KMS-11 (cell line): ENCODE results near the gene FGF10.

Experiments
- H2AFZ ChIP-seq: fragments of 200-600 bp; sonication (generic); 2 replicates; pipeline ENCODE4 v1.6.1; 2016; ENCODE audit warnings: antibody characterized with exemption, mixed run types, low read depth
- H3K27ac ChIP-seq: fragments of 200-600 bp; sonication (generic); 2 replicates; pipeline ENCODE4 v1.6.1; 2016; ENCODE audit warnings: mild to moderate bottlenecking, mixed run types
- H3K27me3 ChIP-seq: fragments of 200-600 bp; sonication (generic); 2 replicates; pipeline ENCODE4 v1.6.1; 2017; ENCODE audit warnings: mild to moderate bottlenecking, low read depth, mixed run types, moderate library complexity; ENCODE audit not compliant: insufficient read depth
- H3K36me3 ChIP-seq: fragments of 200-600 bp; sonication (generic); 2 replicates; pipeline ENCODE4 v1.6.1; 2017; ENCODE audit warnings: mild to moderate bottlenecking, mixed run types; ENCODE audit not compliant: insufficient read depth
- H3K4me1 ChIP-seq: fragments of 200-600 bp; sonication (generic); 2 replicates; pipeline ENCODE4 v1.6.1; 2016; ENCODE audit warnings: mild to moderate bottlenecking, low read depth, mixed run types; ENCODE audit not compliant: poor library complexity, severe bottlenecking
- H3K4me2 ChIP-seq: fragments of 200-600 bp; sonication (generic); 2 replicates; pipeline ENCODE4 v1.7.0; 2016; ENCODE audit warnings: mild to moderate bottlenecking, mixed run types
- H3K4me3 ChIP-seq: fragments of 200-600 bp; sonication (generic); IDR thresholded peaks from 2 replicates; pipeline ENCODE4 v1.6.1; 2017; ENCODE audit warnings: low read depth, low read length, mixed read lengths; ENCODE audit not compliant: insufficient read depth
- H3K79me2 ChIP-seq: fragments of 200-600 bp; sonication (generic); 2 replicates; pipeline ENCODE4 v1.6.1; 2016; ENCODE audit warnings: low read depth, mixed run types; ENCODE audit not compliant: insufficient read depth
- H3K9ac ChIP-seq: fragments of 200-600 bp; sonication (generic); 2 replicates; pipeline ENCODE4 v1.6.1; 2016; ENCODE audit warnings: mild to moderate bottlenecking, mixed run types
- H4K20me1 ChIP-seq: fragments of 200-600 bp; sonication (generic); 2 replicates; pipeline ENCODE4 v1.6.1; 2016; ENCODE audit warnings: mild to moderate bottlenecking, mixed run types; ENCODE audit not compliant: insufficient read depth
- TF ChIP-seq, protein P1 (sequence below): fragments of 200-600 bp; sonication (generic); conservative IDR thresholded peaks from 2 replicates; pipeline ENCODE4 v1.6.1; 2017; ENCODE audit warnings: low read depth, mild to moderate bottlenecking, antibody characterized with exemption, low read length, moderate library complexity, mixed read lengths

Gene FGF10

DNA sequence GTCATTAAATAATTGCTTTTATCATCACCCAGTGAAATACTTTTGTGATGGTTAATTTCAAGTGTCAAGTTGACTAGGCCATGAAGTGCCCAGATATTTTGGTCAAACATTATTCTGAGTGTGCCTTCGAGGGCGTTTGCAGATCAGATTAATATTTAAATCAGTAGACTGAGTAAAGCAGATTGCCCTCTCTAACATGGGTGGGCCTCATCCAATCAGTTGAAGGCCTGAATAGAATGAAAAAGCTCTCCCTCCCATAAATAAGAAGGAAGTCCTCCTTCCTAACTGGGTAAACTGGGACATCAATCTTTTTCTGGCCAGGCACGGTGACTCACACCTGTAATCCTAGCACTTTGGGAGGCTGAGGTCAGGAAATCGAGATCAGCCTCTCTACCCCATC lies 12.4 kb upstream of the FGF10 start:
- Histone ChIP-seq H3K36me3 (no peaks in the 10 kb centered on the region), H3K9ac (no peak overlapping the region), H3K4me2 (no peak overlapping the region), H3K4me3 (no peak overlapping the region), H4K20me1 (no peaks in the 10 kb centered on the region), H3K4me1 (no peaks in the 10 kb centered on the region), H3K27me3 (no peaks in the 10 kb centered on the region), H3K27ac (no peak overlapping the region), H2AFZ (no peak overlapping the region), H3K79me2 (no peaks in the 10 kb centered on the region)
- TF ChIP-seq, protein P1, sequence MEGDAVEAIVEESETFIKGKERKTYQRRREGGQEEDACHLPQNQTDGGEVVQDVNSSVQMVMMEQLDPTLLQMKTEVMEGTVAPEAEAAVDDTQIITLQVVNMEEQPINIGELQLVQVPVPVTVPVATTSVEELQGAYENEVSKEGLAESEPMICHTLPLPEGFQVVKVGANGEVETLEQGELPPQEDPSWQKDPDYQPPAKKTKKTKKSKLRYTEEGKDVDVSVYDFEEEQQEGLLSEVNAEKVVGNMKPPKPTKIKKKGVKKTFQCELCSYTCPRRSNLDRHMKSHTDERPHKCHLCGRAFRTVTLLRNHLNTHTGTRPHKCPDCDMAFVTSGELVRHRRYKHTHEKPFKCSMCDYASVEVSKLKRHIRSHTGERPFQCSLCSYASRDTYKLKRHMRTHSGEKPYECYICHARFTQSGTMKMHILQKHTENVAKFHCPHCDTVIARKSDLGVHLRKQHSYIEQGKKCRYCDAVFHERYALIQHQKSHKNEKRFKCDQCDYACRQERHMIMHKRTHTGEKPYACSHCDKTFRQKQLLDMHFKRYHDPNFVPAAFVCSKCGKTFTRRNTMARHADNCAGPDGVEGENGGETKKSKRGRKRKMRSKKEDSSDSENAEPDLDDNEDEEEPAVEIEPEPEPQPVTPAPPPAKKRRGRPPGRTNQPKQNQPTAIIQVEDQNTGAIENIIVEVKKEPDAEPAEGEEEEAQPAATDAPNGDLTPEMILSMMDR = no peak

GRCh38 chr5:44398382-44398781 lies 9.2 kb upstream of the FGF10 start:
- Histone ChIP-seq H3K27me3 (no peaks in the 10 kb centered on the region), H3K4me3 (no peak overlapping the region), H3K4me1 (no peaks in the 10 kb centered on the region), H3K79me2 (no peaks in the 10 kb centered on the region), H3K27ac (no peak overlapping the region), H4K20me1 (no peaks in the 10 kb centered on the region), H3K36me3 (no peaks in the 10 kb centered on the region), H3K9ac (no peak overlapping the region), H3K4me2 (no peak overlapping the region), H2AFZ (no peak overlapping the region)
- TF ChIP-seq, protein P1 = no peak

- Histone ChIP-seq H3K9ac (no peak overlapping the region), H3K4me2 (no peak overlapping the region), H3K36me3 (no peaks in the 10 kb centered on the region), H3K27ac (no peak overlapping the region), H4K20me1 (no peaks in the 10 kb centered on the region), H3K79me2 (no peaks in the 10 kb centered on the region), H3K4me1 (no peaks in the 10 kb centered on the region), H2AFZ (no peak overlapping the region), H3K27me3 (no peaks in the 10 kb centered on the region), H3K4me3 (no peak overlapping the region)
- TF ChIP-seq, protein P1 = no peak
Measured at GRCh38 chr5:44396312-44396711, 7.1 kb upstream of the FGF10 start.

DNA sequence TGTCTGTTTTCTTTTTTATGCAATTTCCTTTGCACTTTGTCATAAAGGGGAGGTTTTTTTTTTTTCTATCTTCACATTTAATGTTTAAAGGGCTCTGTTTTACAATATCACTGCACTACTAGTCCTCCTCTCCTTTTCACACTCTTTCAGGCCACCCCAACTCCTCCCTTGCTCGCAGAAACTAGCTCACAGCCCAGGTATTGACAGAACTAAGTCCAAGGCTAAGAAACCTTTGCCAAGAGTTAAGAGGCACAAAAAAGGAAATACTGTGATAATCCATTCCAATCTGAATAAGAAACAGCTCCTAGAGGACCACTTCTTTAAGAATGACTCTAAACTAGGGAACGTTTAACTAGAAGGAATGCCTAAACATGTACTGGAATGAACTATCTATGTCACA lies 1.1 kb upstream of the FGF10 start:
- Histone ChIP-seq H3K9ac (no peak overlapping the region), H3K79me2 (no peaks in the 10 kb centered on the region), H3K36me3 (no peaks in the 10 kb centered on the region), H3K4me2 (no peak overlapping the region), H3K4me1 (no peaks in the 10 kb centered on the region), H2AFZ (no peak overlapping the region), H4K20me1 (no peaks in the 10 kb centered on the region), H3K4me3 (no peak overlapping the region), H3K27ac (no peak overlapping the region), H3K27me3 (no peaks in the 10 kb centered on the region)
- TF ChIP-seq, protein P1 = no peak

DNA sequence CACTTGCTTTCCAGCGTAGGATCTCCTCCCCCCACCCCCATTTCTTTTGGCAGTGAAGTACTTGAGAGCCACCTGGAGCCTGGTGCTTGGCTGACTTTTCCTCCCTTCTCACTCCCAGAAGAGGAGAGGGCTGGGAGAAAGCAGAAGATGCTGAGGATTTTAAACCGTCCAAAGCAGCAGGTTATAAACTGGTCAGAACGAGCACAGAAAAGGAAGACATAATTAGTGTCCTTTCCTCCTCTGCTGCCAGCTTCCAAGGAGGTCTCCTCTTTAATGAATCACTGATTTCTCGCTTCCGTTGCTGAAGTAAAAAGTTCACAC lies 563 bp upstream of the FGF10 start:
- Histone ChIP-seq H2AFZ (no peak overlapping the region), H3K4me1 (no peaks in the 10 kb centered on the region), H4K20me1 (no peaks in the 10 kb centered on the region), H3K27me3 (no peaks in the 10 kb centered on the region), H3K79me2 (no peaks in the 10 kb centered on the region), H3K36me3 (no peaks in the 10 kb centered on the region), H3K27ac (no peak overlapping the region), H3K4me3 (no peak overlapping the region), H3K9ac (no peak overlapping the region), H3K4me2 (no peak overlapping the region)
- TF ChIP-seq, protein P1 = no peak
